SJSA1 (cell line): Measurements from ENCODE around the gene BCKDHB. TPM values are rescaled to one million over a fixed set of nuclear protein-coding genes. Genes with fewer than 3 reads are reported as not detected.
"Not testable (repeated sequence)": the region's sequence is repeated elsewhere in the genome, so short reads cannot be mapped to it uniquely, and the experiment has no call there.

ENCODE experiments used
- DNase-seq, 2 experiments: peaks; one replicate each; pipeline ENCODE4 v3.0.0-alpha.2; 2015 to 2020; ENCODE audit warnings: low spot score in 2 of 2, low read depth in 1 of 2
- H3K27ac ChIP-seq: fragments of 250-450 bp; sonication (Bioruptor Pico); 2 replicates; pipeline ENCODE4 v1.5.1; 2020; ENCODE audit warnings: mild to moderate bottlenecking, moderate library complexity
- H3K27me3 ChIP-seq: fragments of 250-450 bp; sonication (Bioruptor Pico); replicated peaks from 2 replicates; pipeline ENCODE4 v1.5.1; 2020; ENCODE audit warnings: mild to moderate bottlenecking, moderate library complexity
- H3K36me3 ChIP-seq: fragments of 250-450 bp; sonication (Bioruptor Pico); 2 replicates; pipeline ENCODE4 v1.5.1; 2020; ENCODE audit warnings: mild to moderate bottlenecking
- H3K4me1 ChIP-seq: fragments of 250-450 bp; sonication (Bioruptor Pico); replicated peaks from 2 replicates; pipeline ENCODE4 v1.6.1; 2021; ENCODE audit warnings: mild to moderate bottlenecking
- H3K4me3 ChIP-seq: fragments of 250-450 bp; sonication (Bioruptor Pico); 2 replicates; pipeline ENCODE4 v1.5.1; 2020; ENCODE audit warnings: mild to moderate bottlenecking
- H3K9me3 ChIP-seq: fragments of 250-450 bp; sonication (Bioruptor Pico); replicated peaks from 2 replicates; pipeline ENCODE4 v1.5.1; 2020; ENCODE audit warnings: mild to moderate bottlenecking
- total RNA-seq: library from RNA; depleted of rRNA; stranded (reverse); fragments of >200 nt; shearing (Covaris generic); gene quantifications from 2 replicates; pipeline ENCODE4 v1.2.3, GENCODE V29; 2014; rRNA removed

BCKDHB gene
- 15.1 and 27.5 TPM in 2 replicates for total RNA-seq

DNA sequence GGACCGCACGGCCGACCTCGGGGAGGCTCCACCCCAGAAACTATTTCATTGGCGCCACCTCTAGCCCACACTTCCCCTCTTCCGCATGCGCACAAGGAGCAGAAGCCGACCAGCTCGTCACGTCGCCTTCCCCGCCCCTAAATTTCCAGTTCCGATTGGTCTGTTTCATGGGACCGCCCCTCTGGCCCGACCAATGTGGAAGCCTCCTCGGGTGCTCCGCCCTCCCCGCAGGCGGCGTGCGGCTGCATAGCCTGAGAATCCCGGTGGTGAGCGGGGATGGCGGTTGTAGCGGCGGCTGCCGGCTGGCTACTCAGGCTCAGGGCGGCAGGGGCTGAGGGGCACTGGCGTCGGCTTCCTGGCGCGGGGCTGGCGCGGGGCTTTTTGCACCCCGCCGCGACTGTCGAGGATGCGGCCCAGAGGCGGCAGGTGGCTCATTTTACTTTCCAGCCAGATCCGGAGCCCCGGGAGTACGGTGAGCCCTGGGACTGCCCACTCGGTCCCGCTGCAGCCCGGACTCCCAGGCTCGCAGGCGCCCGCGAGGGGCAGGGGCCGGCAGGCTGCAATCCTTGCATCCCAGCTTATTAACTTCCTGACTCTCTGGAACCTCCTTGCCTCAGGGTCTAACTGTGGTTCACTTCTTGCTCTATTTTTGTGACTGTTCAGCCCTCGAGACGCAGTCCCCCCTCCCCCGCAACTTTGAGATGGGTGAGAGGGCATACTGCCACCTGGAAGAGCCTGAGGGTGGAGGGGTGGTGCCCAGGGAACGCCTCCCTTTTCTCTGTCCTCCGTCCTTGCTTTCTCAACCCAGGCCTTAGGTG lies at the start of gene BCKDHB:
TSS of gene BCKDHB (plus strand) at position 254 of the 818 bp plus-strand sequence. CDS start at position 277, 23 bp downstream.
- DNase-seq, result peak; percentile 98 to 99

GRCh38 chr6:80060774-80061173 lies 45.7 kb upstream of the BCKDHB start:
- Histone ChIP-seq H3K9me3 (no peaks in the 10 kb centered on the region), H3K4me1 (no peaks in the 10 kb centered on the region), H3K36me3 (no peaks in the 10 kb centered on the region), H3K27ac (no peak overlapping the region), H3K27me3 (no peaks in the 10 kb centered on the region), H3K4me3 (no peak overlapping the region)
- no peak for DNase-seq

More for the DNA sequence above, at the start of gene BCKDHB:
- peak within 1 kb of the TSS; percentile 50 for H3K27ac ChIP-seq
- H3K36me3 ChIP-seq, result no peaks in the 10 kb centered on the region
- H3K9me3 ChIP-seq, result no peaks in the 10 kb centered on the region
- H3K4me1 ChIP-seq, result no peaks in the 10 kb centered on the region
- H3K27me3 ChIP-seq, result no peaks in the 10 kb centered on the region
- H3K4me3 ChIP-seq, result peak within 1 kb of the TSS; percentile 73

DNA sequence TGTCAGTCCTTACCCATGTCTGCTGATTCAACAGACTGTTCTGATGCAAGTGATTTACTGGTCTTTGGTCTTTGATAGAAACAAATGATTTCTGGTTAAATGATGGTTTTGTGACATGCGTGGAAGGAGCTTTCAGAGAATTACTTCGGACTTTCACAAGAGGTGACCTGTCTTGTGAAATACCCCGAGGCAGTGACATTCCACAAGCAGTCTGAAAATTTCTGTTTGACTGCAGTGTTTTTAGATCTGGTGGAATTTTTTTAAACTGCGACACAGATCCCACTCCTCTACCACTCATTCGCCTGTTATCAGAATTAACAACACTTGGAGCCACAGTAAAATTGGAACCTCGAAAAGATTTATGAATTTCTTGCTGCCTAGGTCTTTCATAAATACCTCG lies 38.3 kb upstream of the BCKDHB start:
- not testable (repeated sequence) for H3K27me3 ChIP-seq, H3K4me1 ChIP-seq, DNase-seq, H3K36me3 ChIP-seq, H3K4me3 ChIP-seq, H3K27ac ChIP-seq, H3K9me3 ChIP-seq

DNA sequence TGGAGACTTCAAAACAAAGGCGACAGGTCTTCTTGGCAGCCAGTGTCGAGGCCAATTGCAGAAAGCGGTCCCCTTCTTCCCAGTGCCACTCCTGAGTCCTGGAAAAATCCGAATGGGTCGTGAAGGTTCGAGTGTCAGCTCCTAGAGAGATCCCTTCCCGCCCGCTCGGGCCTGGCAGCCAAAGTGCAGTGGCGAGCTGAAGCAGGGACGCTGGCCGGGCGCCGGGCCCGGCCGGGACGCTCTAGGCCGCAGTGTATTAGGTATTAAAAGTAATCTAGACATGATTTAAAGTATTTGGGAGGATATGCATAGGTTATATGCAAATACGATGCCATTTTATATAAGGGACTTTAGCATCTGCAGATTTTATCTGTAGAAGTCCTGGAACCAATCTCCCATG lies 36.0 kb upstream of the BCKDHB start:
- H3K4me3 ChIP-seq, H3K27ac ChIP-seq, H3K27me3 ChIP-seq, H3K4me1 ChIP-seq, DNase-seq, H3K9me3 ChIP-seq, H3K36me3 ChIP-seq: not testable (repeated sequence)

DNA sequence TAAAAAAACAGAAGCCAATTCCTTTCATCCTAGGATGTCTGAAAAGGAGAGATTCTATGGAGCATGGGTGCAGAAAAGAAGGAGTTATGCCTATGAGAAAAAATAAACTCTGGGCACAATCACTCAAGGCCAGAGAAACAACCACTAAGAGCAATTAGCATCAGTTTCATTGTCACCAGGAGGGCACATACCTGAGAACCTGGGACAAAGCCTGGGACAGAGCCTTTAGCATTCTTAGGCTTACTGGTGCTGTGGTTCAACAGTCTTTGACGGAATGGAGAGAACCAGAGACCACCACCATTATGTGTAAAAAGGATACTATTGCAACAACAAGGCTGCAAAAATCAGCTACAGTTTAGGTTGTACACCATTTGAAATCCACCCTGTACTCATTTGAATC lies 29.4 kb upstream of the BCKDHB start:
- Histone ChIP-seq H3K27me3 (no peaks in the 10 kb centered on the region), H3K9me3 (no peaks in the 10 kb centered on the region), H3K4me3 (no peak overlapping the region), H3K4me1 (no peaks in the 10 kb centered on the region), H3K36me3 (no peaks in the 10 kb centered on the region), H3K27ac (no peak overlapping the region)
- DNase-seq, result no peak

DNA sequence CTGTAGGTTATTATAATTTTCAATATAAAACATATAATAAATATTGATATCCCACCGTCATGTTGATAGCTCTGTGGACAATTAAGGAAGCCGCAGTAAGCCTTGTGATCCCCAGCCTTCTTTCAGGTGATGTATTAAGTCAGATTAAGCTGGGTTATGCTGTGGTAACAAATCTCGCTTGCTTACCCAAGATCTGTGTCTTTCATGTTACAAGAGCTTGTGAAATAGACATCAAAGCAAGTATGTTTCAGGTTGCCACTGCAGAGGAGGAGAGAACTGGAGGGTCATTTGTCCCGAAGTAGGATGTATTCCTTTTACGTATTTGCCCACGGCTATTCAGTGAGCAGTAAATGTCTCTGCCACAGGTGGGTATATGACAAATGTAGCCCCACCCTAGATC lies 17.8 kb upstream of the BCKDHB start:
- Histone ChIP-seq H3K36me3 (no peaks in the 10 kb centered on the region), H3K27me3 (no peaks in the 10 kb centered on the region; the same call in 1 of the 2 replicates), H3K4me1 (no peaks in the 10 kb centered on the region), H3K4me3 (no peak overlapping the region), H3K27ac (no peak overlapping the region), H3K9me3 (no peaks in the 10 kb centered on the region)
- no peak for DNase-seq

- Histone ChIP-seq H3K27ac (no peak overlapping the region), H3K9me3 (no peaks in the 10 kb centered on the region), H3K4me1 (no peaks in the 10 kb centered on the region), H3K4me3 (no peak overlapping the region), H3K36me3 (no peaks in the 10 kb centered on the region), H3K27me3 (no peaks in the 10 kb centered on the region; the same call in 1 of the 2 replicates)
- DNase-seq, result no peak
Measured at GRCh38 chr6:80091506-80091905, 15.0 kb upstream of the BCKDHB start.

DNA sequence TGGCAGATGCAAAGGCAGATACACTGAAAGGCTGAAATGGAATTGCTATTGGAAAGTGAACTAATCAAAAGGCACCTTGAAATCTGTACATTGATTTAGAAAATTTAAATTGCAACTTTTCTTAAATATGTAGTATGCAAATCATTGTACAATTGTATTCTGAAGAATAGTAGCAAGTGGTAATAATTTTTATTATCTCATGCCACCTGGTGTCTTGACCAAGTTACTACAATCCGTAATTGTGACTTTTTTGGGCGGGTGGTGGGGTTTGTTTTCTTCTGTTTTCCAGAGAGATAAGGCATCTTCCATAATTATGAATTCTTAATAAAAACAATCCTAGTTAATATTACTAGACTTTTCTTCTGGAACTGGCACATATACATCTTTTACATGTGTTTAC lies 12.5 kb upstream of the BCKDHB start:
- Histone ChIP-seq H3K9me3 (no peaks in the 10 kb centered on the region), H3K27ac (no peak overlapping the region), H3K27me3 (peaks cover 8% of the 10 kb centered on the region; the same call in 1 of the 2 replicates), H3K4me1 (no peaks in the 10 kb centered on the region), H3K4me3 (no peak overlapping the region), H3K36me3 (no peaks in the 10 kb centered on the region)
- DNase-seq, result peak in 1 of 2 experiments; percentile 24

DNA sequence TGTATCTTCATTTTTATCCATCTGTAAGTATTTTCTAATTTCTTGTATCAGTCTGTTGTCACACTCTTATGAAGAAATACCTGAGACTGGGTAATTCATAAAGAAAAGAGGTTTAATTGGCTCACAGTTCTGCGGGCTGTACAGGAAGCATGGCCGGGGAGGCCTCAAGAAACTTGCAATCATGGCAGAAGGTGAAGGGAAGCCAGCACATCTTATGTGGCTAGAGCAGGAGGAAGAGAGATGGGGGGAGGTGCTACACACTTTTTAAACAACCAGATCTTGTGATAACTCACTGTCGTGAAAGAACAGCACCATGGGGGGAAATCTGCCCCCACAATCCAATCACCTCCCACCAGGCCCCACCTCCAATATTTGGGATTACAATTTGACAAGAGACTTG lies 10.9 kb upstream of the BCKDHB start:
- Histone ChIP-seq H3K4me3 (no peak overlapping the region), H3K9me3 (no peaks in the 10 kb centered on the region), H3K27me3 (0 out of 2 replicates have a peak, but pooled peaks cover 8% of the 10 kb centered on the region), H3K36me3 (no peaks in the 10 kb centered on the region), H3K27ac (no peak overlapping the region), H3K4me1 (no peaks in the 10 kb centered on the region)
- no peak for DNase-seq

DNA sequence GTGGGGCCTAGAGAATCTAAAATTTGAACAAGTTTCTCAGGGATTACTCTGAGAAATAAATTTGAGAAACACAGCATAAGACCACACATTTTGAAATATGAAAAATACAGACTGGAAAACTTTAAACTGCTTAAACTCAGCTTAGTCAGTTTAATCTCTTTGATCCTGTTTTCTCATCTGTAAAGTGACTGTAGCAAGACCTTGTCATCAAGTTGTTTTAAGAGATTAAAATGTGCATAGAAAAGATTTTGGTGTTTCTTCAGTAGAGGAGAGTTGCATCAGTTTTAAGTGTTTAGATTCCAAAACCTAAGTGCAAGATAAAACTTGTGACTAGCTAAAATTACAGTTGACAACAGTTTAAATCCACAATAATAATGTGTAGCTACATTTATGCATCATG lies 8.1 kb upstream of the BCKDHB start:
- Histone ChIP-seq H3K4me3 (no peak overlapping the region), H3K9me3 (no peaks in the 10 kb centered on the region), H3K27me3 (0 out of 2 replicates have a peak, but pooled peaks cover 8% of the 10 kb centered on the region), H3K4me1 (no peaks in the 10 kb centered on the region), H3K36me3 (no peaks in the 10 kb centered on the region), H3K27ac (no peak overlapping the region)
- no peak for DNase-seq

GRCh38 chr6:80104520-80104919 lies 2.0 kb upstream of the BCKDHB start:
- Histone ChIP-seq H3K4me3 (no peak overlapping the region), H3K9me3 (no peaks in the 10 kb centered on the region), H3K27ac (no peak overlapping the region), H3K27me3 (no peaks in the 10 kb centered on the region), H3K36me3 (no peaks in the 10 kb centered on the region), H3K4me1 (no peaks in the 10 kb centered on the region)
- DNase-seq, result no peak

GRCh38 chr6:80105972-80106417 lies 476 bp upstream of the BCKDHB start:
- Histone ChIP-seq H3K36me3 (no peaks in the 10 kb centered on the region), H3K27ac (no peak overlapping the region), H3K4me3 (peak overlapping the region; percentile 73), H3K9me3 (no peaks in the 10 kb centered on the region), H3K4me1 (no peaks in the 10 kb centered on the region), H3K27me3 (no peaks in the 10 kb centered on the region)
- DNase-seq, result no peak

DNA sequence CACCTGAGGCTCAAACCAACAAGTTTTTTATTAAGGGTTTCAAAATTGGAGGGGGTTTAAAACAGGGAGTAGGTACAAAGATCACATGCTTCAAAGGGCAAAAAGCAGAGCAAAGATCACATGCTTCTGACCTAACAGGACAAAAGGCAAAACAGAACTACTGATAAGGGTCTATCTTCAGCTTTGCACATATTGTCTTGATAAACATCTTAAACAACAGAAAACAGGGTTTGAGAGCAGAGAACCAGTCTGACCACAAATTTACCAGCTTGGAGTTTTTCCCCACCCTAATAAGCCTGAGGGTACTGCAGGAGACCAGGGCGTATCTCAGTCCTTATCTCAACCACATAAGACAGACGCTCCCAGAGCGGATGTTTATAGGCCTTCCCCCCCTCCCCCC lies 16.1 kb downstream of the BCKDHB start:
- DNase-seq, H3K36me3 ChIP-seq, H3K4me3 ChIP-seq: not testable (repeated sequence)

DNA sequence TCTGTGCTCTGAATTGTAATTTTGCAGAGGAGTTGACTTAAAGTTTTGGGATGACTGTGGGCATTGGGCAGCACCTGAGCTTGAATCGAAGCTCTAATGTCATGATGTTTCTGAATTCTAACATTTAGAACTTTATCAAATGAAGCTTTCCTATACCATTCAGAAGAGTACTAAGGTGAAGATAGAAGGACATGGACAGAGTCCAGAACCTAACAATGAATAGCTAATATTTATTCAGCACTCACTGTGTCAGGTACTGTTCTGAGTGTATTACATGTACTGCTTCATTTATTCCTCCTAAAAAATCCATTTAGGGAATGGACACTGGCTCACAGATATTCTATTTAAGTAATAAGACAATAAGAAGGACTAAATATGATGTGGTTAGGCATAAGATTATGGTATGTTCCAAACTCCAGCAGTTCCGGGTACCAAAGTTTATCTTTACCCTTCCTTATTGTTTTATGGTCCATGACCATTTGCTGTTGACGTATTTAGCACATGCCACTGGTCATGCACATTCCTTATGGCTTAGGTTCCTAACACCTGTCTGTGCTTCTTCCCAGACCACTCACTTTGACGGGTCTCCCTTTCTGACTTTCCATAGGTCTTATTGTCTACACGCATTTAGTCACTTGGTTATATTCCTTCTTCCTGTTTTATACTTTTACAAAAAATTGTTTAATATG lies 20.3 kb downstream of the BCKDHB start:
- Histone ChIP-seq H3K27ac (no peak overlapping the region), H3K9me3 (no peaks in the 10 kb centered on the region), H3K4me3 (no peak overlapping the region), H3K36me3 (peaks cover 8% of the 10 kb centered on the region; the same call in 1 of the 2 replicates), H3K4me1 (peaks cover 12% of the 10 kb centered on the region), H3K27me3 (no peaks in the 10 kb centered on the region)
- DNase-seq, result no peak

More for the DNA sequence above, 16.1 kb downstream of the BCKDHB start:
- H3K27me3 ChIP-seq, H3K9me3 ChIP-seq, H3K27ac ChIP-seq, H3K4me1 ChIP-seq: not testable (repeated sequence)
